IMR-90 (cell line): Measurements from ENCODE around the gene IER3. TPM values are rescaled to one million over a fixed set of nuclear protein-coding genes. Genes with fewer than 3 reads are reported as not detected.

ENCODE experiments used
- ATAC-seq: fragments of 200-7000 bp; cut with Tn5 transposase; 2 replicates; pipeline ENCODE4 v1.9.1; 2020; ENCODE audit warnings: low read depth, mild to moderate bottlenecking, moderate library complexity
- BruUV-seq: library from RNA; stranded (reverse); fragments of 400-500 nt; replicated peaks from 2 replicates; lab custom pipeline; 2021; lab: Mats Ljungman, UMichigan
- CTCF ChIA-PET: fragments of 300-600 bp; formaldehyde crosslinking; extraction: SDS; loops from one replicate; lab custom pipeline; 2021; ENCODE audit warnings: antibody characterized with exemption; lab: Yijun Ruan, JAX
- POLR2A ChIA-PET: fragments of 300-600 bp; sonication (Branson Sonifier 250); formaldehyde crosslinking; loops from one replicate; lab custom pipeline; 2022; ENCODE audit warnings: antibody characterized with exemption; ENCODE audit not compliant: unreplicated experiment; lab: Charles Lee
- DNase-seq: peaks from one replicate; pipeline ENCODE4 v3.0.0; 2013
- H2AFZ ChIP-seq: replicated peaks from 2 replicates; pipeline ENCODE3; 2013; ENCODE audit warnings: low read length, mild to moderate bottlenecking; ENCODE audit not compliant: poor library complexity
- H2AK5ac ChIP-seq: 2 replicates; pipeline ENCODE4 v1.6.1; 2013; ENCODE audit warnings: low read depth, low read length, inconsistent platforms
- H2AK9ac ChIP-seq: replicated peaks from 2 replicates; pipeline ENCODE3; 2013; ENCODE audit warnings: mild to moderate bottlenecking, low read depth, low read length, moderate library complexity; ENCODE audit not compliant: poor library complexity
- H2BK120ac ChIP-seq: 2 replicates; pipeline ENCODE4 v1.6.1; 2013; ENCODE audit warnings: low read depth, low read length, inconsistent platforms
- H2BK15ac ChIP-seq: 3 replicates; pipeline ENCODE4 v1.6.1; 2013; ENCODE audit warnings: low read depth, low read length, inconsistent platforms
- H2BK20ac ChIP-seq: 2 replicates; pipeline ENCODE4 v1.6.1; 2013; ENCODE audit warnings: low read depth, mild to moderate bottlenecking, inconsistent platforms, low read length, moderate library complexity
- H2BK5ac ChIP-seq: 2 replicates; pipeline ENCODE4 v1.6.1; 2013; ENCODE audit warnings: mild to moderate bottlenecking, low read depth, low read length, inconsistent platforms; ENCODE audit not compliant: poor library complexity, severe bottlenecking
- H3K14ac ChIP-seq: replicated peaks from 2 replicates; pipeline ENCODE4 v1.6.1; 2013; ENCODE audit warnings: low read depth, low read length, inconsistent platforms
- H3K18ac ChIP-seq: 2 replicates; pipeline ENCODE4 v1.6.1; 2013; ENCODE audit warnings: low read depth, low read length, control low read depth
- H3K23ac ChIP-seq: 2 replicates; pipeline ENCODE4 v1.6.1; 2013; ENCODE audit warnings: low read depth, low read length, inconsistent platforms
- H3K27ac ChIP-seq: 2 replicates; pipeline ENCODE4 v1.5.1; 2013; ENCODE audit warnings: mild to moderate bottlenecking, control low read depth, low read length; ENCODE audit not compliant: insufficient read depth
- H3K27me3 ChIP-seq: 2 replicates; pipeline ENCODE4 v1.6.1; 2013; ENCODE audit warnings: low read length; ENCODE audit not compliant: control insufficient read depth, insufficient read depth
- H3K36me3 ChIP-seq: 2 replicates; pipeline ENCODE4 v1.6.1; 2013; ENCODE audit warnings: low read length, mixed read lengths; ENCODE audit not compliant: control insufficient read depth, insufficient read depth
- H3K4ac ChIP-seq: 2 replicates; pipeline ENCODE4 v1.6.1; 2013; ENCODE audit warnings: low read depth, low read length, inconsistent platforms
- H3K4me1 ChIP-seq: 2 replicates; pipeline ENCODE4 v1.6.1; 2013; ENCODE audit warnings: low read length, mixed read lengths; ENCODE audit not compliant: control insufficient read depth, insufficient read depth
- H3K4me2 ChIP-seq: 2 replicates; pipeline ENCODE4 v1.6.1; 2013; ENCODE audit warnings: low read depth, mild to moderate bottlenecking, control low read depth, low read length, moderate library complexity
- H3K4me3 ChIP-seq: 2 replicates; pipeline ENCODE4 v1.5.1; 2013; ENCODE audit warnings: low read depth, mild to moderate bottlenecking, control low read depth, low read length, moderate library complexity; ENCODE audit not compliant: insufficient read depth
- H3K56ac ChIP-seq: 2 replicates; pipeline ENCODE4 v1.6.1; 2013; ENCODE audit warnings: low read length, inconsistent platforms; ENCODE audit not compliant: insufficient read depth; ENCODE audit errors: extremely low read depth
- H3K79me1 ChIP-seq, 2 experiments: 2 replicates each; pipeline ENCODE4 v1.6.1; 2013; ENCODE audit warnings: low read length in 2 of 2, inconsistent platforms in 1 of 2, low read depth in 1 of 2
- H3K9ac ChIP-seq: 2 replicates; pipeline ENCODE4 v1.6.1; 2013; ENCODE audit warnings: low read depth, low read length, control low read depth
- H3K9me1 ChIP-seq: 2 replicates; pipeline ENCODE4 v1.6.1; 2013; ENCODE audit warnings: low read length, inconsistent platforms; ENCODE audit not compliant: insufficient read depth
- H3K9me3 ChIP-seq: 2 replicates; pipeline ENCODE4 v1.6.1; 2013; ENCODE audit warnings: low read length; ENCODE audit not compliant: control insufficient read depth, insufficient read depth
- H4K20me1 ChIP-seq: 2 replicates; pipeline ENCODE4 v1.6.1; 2013; ENCODE audit warnings: low read length, inconsistent platforms; ENCODE audit not compliant: insufficient read depth
- H4K5ac ChIP-seq: 2 replicates; pipeline ENCODE4 v1.6.1; 2013; ENCODE audit warnings: mild to moderate bottlenecking, low read depth, low read length, control low read depth
- H4K8ac ChIP-seq, 2 experiments: 2 replicates each; pipeline ENCODE4 v1.6.1; 2013; ENCODE audit warnings: low read depth in 2 of 2, low read length in 2 of 2, control low read depth in 1 of 2, inconsistent platforms in 1 of 2
- H4K91ac ChIP-seq: 2 replicates; pipeline ENCODE4 v1.6.1; 2013; ENCODE audit warnings: low read depth, low read length, inconsistent platforms; ENCODE audit not compliant: insufficient read depth
- BHLHE40 ChIP-seq: fragments of 150-350 bp; IDR thresholded peaks from 2 replicates; pipeline ENCODE4 v1.6.1; 2016; ENCODE audit warnings: mild to moderate bottlenecking, low read depth, low read length
- CEBPB ChIP-seq: IDR thresholded peaks from 2 replicates; pipeline ENCODE4 v1.6.1; 2012; ENCODE audit warnings: low read depth, low read length, improper control_type of control experiment
- CHD1 ChIP-seq: IDR thresholded peaks from 2 replicates; pipeline ENCODE4 v1.6.1; 2012; ENCODE audit warnings: low read depth, low read length, improper control_type of control experiment
- FOS ChIP-seq: fragments of 150-350 bp; IDR thresholded peaks from 2 replicates; pipeline ENCODE4 v1.6.1; 2016; ENCODE audit warnings: low read depth, low read length
- MAFK ChIP-seq: IDR thresholded peaks from 2 replicates; pipeline ENCODE4 v1.6.1; 2012; ENCODE audit warnings: low read depth, low read length, improper control_type of control experiment
- MAZ ChIP-seq: IDR thresholded peaks from 2 replicates; pipeline ENCODE4 v1.6.1; 2012; ENCODE audit warnings: low read depth, mild to moderate bottlenecking, low read length, improper control_type of control experiment, moderate library complexity, borderline replicate concordance
- MXI1 ChIP-seq: IDR thresholded peaks from 2 replicates; pipeline ENCODE4 v1.6.1; 2012; ENCODE audit warnings: low read depth, mild to moderate bottlenecking, low read length, moderate library complexity, borderline replicate concordance
- NFE2L2 ChIP-seq: fragments of 150-350 bp; IDR thresholded peaks from 2 replicates; pipeline ENCODE4 v1.6.1; 2016; ENCODE audit warnings: low read depth, mild to moderate bottlenecking, low read length
- POLR2A ChIP-seq: IDR thresholded peaks from 2 replicates; pipeline ENCODE4 v1.6.1; 2012; ENCODE audit warnings: mild to moderate bottlenecking, low read depth, low read length
- RAD21 ChIP-seq: IDR thresholded peaks from 2 replicates; pipeline ENCODE4 v1.6.1; 2012; ENCODE audit warnings: low read length, improper control_type of control experiment
- RCOR1 ChIP-seq: IDR thresholded peaks from 2 replicates; pipeline ENCODE4 v1.6.1; 2012; ENCODE audit warnings: mild to moderate bottlenecking, low read length, improper control_type of control experiment; ENCODE audit not compliant: insufficient replicate concordance
- RFX5 ChIP-seq: IDR thresholded peaks from 2 replicates; pipeline ENCODE4 v1.8.0; 2012; ENCODE audit warnings: low read depth, mild to moderate bottlenecking, low read length, moderate library complexity
- WGBS, 2 experiments: methylation state at CpG; one replicate each; pipeline versions ENCODE4 v1.1.5 to v1.1.7; 2013; ENCODE audit warnings: missing lambda C conversion rate in 2 of 2; ENCODE audit not compliant: insufficient read length in 1 of 2; ENCODE audit errors: extremely low coverage in 2 of 2; 5-methylcytosine and 5-hydroxymethylcytosine counted together
- dilution Hi-C: fragments of 300-500 bp; cut with HindIII; formaldehyde crosslinking; loops from one replicate; pipeline ENCODE4 v1.14.3; 2018; ENCODE audit warnings: low sequenced_read_pairs; ENCODE audit not compliant: unreplicated experiment
- in situ Hi-C: fragments of 300-500 bp; cut with MboI; formaldehyde crosslinking; loops from 3 replicates; pipeline ENCODE4 v1.14.3; 2019; ENCODE audit warnings: low sequenced_read_pairs, inconsistent platforms, mixed read lengths
- intact Hi-C: fragments of 100-400 bp; cut with micrococcal nuclease; formaldehyde crosslinking; loops from 2 replicates; pipeline ENCODE4 v1.10.0; 2022
- polyA plus RNA-seq, 3 experiments: library from polyadenylated mRNA; depleted of rRNA; stranded (reverse); fragments of >200 nt; gene quantifications; 2 replicates each; pipeline ENCODE4 v1.2.3, GENCODE V29; 2012; ENCODE audit warnings: low replicate concordance in 1 of 3
- total RNA-seq: library from RNA; depleted of rRNA; stranded (reverse); fragments of >200 nt; gene quantifications from 2 replicates; pipeline ENCODE4 v1.2.3, GENCODE V29; 2012
- TF ChIP-seq, protein P1 (sequence below): fragments of 150-350 bp; IDR thresholded peaks from 2 replicates; pipeline ENCODE4 v1.6.1; 2016; ENCODE audit warnings: low read depth, mild to moderate bottlenecking, low read length, moderate library complexity, borderline replicate concordance
- TF ChIP-seq, protein P2 (sequence below): fragments of 150-350 bp; IDR thresholded peaks from 2 replicates; pipeline ENCODE4 v1.6.1; 2017; ENCODE audit warnings: mild to moderate bottlenecking, antibody characterized with exemption, low read length, low read depth
- TF ChIP-seq, protein P3 (sequence below): conservative IDR thresholded peaks from 2 replicates; pipeline ENCODE4 v1.5.1; 2012; ENCODE audit warnings: mild to moderate bottlenecking, low read depth, low read length, improper control_type of control experiment

The IER3 gene
- total and polyA plus RNA-seq, 2 of the 4 experiments (the other 2 are of a cell fraction), result 38.4 to 159 TPM

DNA sequence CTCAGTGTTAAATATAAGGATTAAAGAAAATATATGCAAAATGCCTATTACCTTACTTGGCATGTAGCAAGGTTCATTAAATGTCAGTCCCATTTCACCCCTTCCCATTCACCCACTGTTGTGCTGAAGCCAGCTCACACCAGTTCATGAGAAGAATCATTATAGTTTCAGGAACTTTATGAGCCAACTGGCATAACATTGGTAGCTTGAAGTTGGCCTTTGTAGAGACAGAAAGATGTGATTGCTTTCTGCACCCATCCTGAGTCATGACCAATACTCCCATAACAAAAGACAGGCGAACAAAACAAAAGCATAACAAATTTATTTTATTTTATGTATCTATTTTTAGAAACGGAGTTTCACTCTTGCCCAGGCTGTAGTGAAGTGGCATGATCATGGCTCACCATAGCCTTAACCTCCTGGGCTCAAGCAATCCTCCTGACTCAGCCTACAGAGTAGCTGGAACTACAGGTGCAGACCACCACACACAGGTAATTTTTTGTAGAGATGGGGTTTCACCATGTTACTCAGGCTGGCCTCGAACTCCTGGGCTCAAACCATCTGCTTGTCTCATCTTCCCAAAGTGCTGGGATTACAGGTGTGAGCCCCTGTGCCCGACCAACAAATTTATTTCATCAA lies 17.6 kb upstream of the IER3 start:
- TF ChIP-seq MAZ, result no peak
- TF ChIP-seq, protein P1, sequence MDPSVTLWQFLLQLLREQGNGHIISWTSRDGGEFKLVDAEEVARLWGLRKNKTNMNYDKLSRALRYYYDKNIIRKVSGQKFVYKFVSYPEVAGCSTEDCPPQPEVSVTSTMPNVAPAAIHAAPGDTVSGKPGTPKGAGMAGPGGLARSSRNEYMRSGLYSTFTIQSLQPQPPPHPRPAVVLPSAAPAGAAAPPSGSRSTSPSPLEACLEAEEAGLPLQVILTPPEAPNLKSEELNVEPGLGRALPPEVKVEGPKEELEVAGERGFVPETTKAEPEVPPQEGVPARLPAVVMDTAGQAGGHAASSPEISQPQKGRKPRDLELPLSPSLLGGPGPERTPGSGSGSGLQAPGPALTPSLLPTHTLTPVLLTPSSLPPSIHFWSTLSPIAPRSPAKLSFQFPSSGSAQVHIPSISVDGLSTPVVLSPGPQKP, result no peak
- TF ChIP-seq, protein P2, sequence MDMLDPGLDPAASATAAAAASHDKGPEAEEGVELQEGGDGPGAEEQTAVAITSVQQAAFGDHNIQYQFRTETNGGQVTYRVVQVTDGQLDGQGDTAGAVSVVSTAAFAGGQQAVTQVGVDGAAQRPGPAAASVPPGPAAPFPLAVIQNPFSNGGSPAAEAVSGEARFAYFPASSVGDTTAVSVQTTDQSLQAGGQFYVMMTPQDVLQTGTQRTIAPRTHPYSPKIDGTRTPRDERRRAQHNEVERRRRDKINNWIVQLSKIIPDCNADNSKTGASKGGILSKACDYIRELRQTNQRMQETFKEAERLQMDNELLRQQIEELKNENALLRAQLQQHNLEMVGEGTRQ, result no peak
- no peak for TF ChIP-seq CHD1
- TF ChIP-seq RCOR1, result no peak
- TF ChIP-seq, protein P3, sequence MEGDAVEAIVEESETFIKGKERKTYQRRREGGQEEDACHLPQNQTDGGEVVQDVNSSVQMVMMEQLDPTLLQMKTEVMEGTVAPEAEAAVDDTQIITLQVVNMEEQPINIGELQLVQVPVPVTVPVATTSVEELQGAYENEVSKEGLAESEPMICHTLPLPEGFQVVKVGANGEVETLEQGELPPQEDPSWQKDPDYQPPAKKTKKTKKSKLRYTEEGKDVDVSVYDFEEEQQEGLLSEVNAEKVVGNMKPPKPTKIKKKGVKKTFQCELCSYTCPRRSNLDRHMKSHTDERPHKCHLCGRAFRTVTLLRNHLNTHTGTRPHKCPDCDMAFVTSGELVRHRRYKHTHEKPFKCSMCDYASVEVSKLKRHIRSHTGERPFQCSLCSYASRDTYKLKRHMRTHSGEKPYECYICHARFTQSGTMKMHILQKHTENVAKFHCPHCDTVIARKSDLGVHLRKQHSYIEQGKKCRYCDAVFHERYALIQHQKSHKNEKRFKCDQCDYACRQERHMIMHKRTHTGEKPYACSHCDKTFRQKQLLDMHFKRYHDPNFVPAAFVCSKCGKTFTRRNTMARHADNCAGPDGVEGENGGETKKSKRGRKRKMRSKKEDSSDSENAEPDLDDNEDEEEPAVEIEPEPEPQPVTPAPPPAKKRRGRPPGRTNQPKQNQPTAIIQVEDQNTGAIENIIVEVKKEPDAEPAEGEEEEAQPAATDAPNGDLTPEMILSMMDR, result no peak
- TF ChIP-seq RFX5, result no peak
- no peak for TF ChIP-seq POLR2A
- TF ChIP-seq FOS, result no peak
- no peak for TF ChIP-seq MAFK
- TF ChIP-seq NFE2L2, result no peak
- no peak for TF ChIP-seq RAD21
- TF ChIP-seq MXI1, result no peak
- TF ChIP-seq BHLHE40, result no peak
- TF ChIP-seq CEBPB, result no peak
- Histone ChIP-seq H2AK9ac (peak overlapping the region; percentile 39), H3K4me3 (no peak overlapping the region), H3K27ac (no peak overlapping the region), H2BK5ac (peak overlapping the region; percentile 29), H3K4me1 (peaks cover 23% of the 10 kb centered on the region), H3K4ac (peak overlapping the region; percentile 37), H2BK15ac (peak overlapping the region; percentile 99; the same call in 2 of the 3 replicates), H3K9ac (no peak overlapping the region), H3K79me1 (peaks cover 0 to 29% of the 10 kb centered on the region in 2 experiments; a peak in 2 of 4 replicates), H3K4me2 (no peak overlapping the region), H3K56ac (no peak overlapping the region), H3K27me3 (no peaks in the 10 kb centered on the region), H4K8ac (peak overlapping the region; percentile 8 to 72; a peak in 2 of 4 replicates), H3K23ac (peak overlapping the region; percentile 75; the same call in 1 of the 2 replicates), H4K20me1 (peaks cover 5% of the 10 kb centered on the region; the same call in 1 of the 2 replicates), H4K91ac (peak overlapping the region; percentile 73; the same call in 1 of the 2 replicates), H4K5ac (peak overlapping the region; percentile 40; the same call in 1 of the 2 replicates), H3K9me1 (peaks cover 35% of the 10 kb centered on the region), H2BK20ac (peak overlapping the region; percentile 76), H2BK120ac (peak overlapping the region; percentile 84), H3K18ac (peak overlapping the region; percentile 73; the same call in 1 of the 2 replicates), H2AFZ (no peak overlapping the region), H3K14ac (peak overlapping the region; percentile 94), H3K9me3 (no peaks in the 10 kb centered on the region), H3K36me3 (no peaks in the 10 kb centered on the region), H2AK5ac (peak overlapping the region; percentile 77)
- DNase-seq (no peak), ATAC-seq (no peak)
- ChIA-PET CTCF (no interaction called here), POLR2A (no interaction called here)
- no CpG with 5 or more reads among the region's 4 CpGs for WGBS, 2 experiments
- intact Hi-C loops, result no loop called here
- in situ Hi-C loops, result no loop called here
- BruUV-seq, result no TSS peak
- dilution Hi-C loops, result no loop called here
